Thyroid gland (tissue), 4 donors: ENCODE measurements around the gene FBLN1. TPM values are rescaled to one million over a fixed set of nuclear protein-coding genes. Genes with fewer than 3 reads are reported as not detected.

Source experiments
- DNase-seq, 2 donors: peaks; one replicate each; pipeline ENCODE4 v3.0.0-alpha.2; 2019
- H3K27ac ChIP-seq, 3 donors: fragments of 200-600 bp; sonication (generic); 1 replicate in 2 of 3; 2 replicates in 1 of 3; pipeline ENCODE4 v1.5.1; 2016 to 2019; ENCODE audit warnings: mild to moderate bottlenecking in 1 of 3, moderate library complexity in 1 of 3
- H3K27me3 ChIP-seq: fragments of 200-600 bp; sonication (generic); one replicate; pipeline ENCODE4 v1.5.1; 2019
- H3K36me3 ChIP-seq, 2 donors: fragments of 200-600 bp; sonication (generic); one replicate each; pipeline ENCODE4 v1.5.1; 2016 to 2019
- H3K4me1 ChIP-seq, 2 donors: fragments of 200-600 bp; sonication (generic); one replicate each; pipeline ENCODE4 v1.5.1; 2017 to 2019
- H3K4me3 ChIP-seq, 3 donors: fragments of 200-600 bp; sonication (generic); replicated peaks in 1 of 3; 1 replicate in 2 of 3; 2 replicates in 1 of 3; pipeline ENCODE4 v1.5.1; 2016; ENCODE audit warnings: mild to moderate bottlenecking in 1 of 3
- H3K9me3 ChIP-seq: fragments of 200-600 bp; sonication (generic); one replicate; pipeline ENCODE4 v1.5.1; 2017
- POLR2A ChIP-seq, 2 donors: fragments of 450-650 bp; IDR thresholded peaks; one replicate each; pipeline ENCODE4 v1.6.1; 2017; ENCODE audit warnings: antibody characterized with exemption in 2 of 2, mild to moderate bottlenecking in 2 of 2, moderate library complexity in 1 of 2
- WGBS, 2 donors: methylation state at CpG; one replicate each; pipeline ENCODE4 v1.1.5; 2017; 5-methylcytosine and 5-hydroxymethylcytosine counted together
- intact Hi-C: fragments of 100-400 bp; cut with DNase I; formaldehyde crosslinking; loops from one replicate; pipeline ENCODE4 v1.15.1; 2023
- total RNA-seq, 4 donors: library from RNA; depleted of rRNA; stranded (reverse); fragments of >200 nt; gene quantifications; one replicate each; pipeline ENCODE4 v1.2.3, GENCODE V29; 2016
- TF ChIP-seq, protein P1 (sequence below), 6 experiments: fragments of 200-600 bp in 3 of 6; fragments of 450-650 bp in 3 of 6; sonication (generic) in 3 of 6; IDR thresholded peaks; one replicate each; pipeline ENCODE4 v1.5.1; 2016 to 2019; ENCODE audit warnings: antibody characterized with exemption in 6 of 6, mild to moderate bottlenecking in 2 of 6, inconsistent platforms in 1 of 6, moderate library complexity in 1 of 6

FBLN1 gene
- total RNA-seq, 4 donors from 2014 or later, result 52.3 to 199 (median 163) TPM

- no peaks in the 10 kb centered on the region for H3K27me3 ChIP-seq
- no peak for TF ChIP-seq POLR2A (IDR thresholded peaks at IDR 0.05)
- TF ChIP-seq, protein P1, sequence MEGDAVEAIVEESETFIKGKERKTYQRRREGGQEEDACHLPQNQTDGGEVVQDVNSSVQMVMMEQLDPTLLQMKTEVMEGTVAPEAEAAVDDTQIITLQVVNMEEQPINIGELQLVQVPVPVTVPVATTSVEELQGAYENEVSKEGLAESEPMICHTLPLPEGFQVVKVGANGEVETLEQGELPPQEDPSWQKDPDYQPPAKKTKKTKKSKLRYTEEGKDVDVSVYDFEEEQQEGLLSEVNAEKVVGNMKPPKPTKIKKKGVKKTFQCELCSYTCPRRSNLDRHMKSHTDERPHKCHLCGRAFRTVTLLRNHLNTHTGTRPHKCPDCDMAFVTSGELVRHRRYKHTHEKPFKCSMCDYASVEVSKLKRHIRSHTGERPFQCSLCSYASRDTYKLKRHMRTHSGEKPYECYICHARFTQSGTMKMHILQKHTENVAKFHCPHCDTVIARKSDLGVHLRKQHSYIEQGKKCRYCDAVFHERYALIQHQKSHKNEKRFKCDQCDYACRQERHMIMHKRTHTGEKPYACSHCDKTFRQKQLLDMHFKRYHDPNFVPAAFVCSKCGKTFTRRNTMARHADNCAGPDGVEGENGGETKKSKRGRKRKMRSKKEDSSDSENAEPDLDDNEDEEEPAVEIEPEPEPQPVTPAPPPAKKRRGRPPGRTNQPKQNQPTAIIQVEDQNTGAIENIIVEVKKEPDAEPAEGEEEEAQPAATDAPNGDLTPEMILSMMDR (IDR thresholded peaks at IDR 0.05), result peak; percentile 83 to 95 (median 90)
- DNase-seq, result peak; percentile 82 to 83
- intact Hi-C loops, result loop anchor here (2.0 to 5.0 kb wide), 3 partner anchors 64 to 399 kb away; partner anchors contain the start of gene WNT7B
- no peak overlapping the region for H3K4me3 ChIP-seq
- H3K4me1 ChIP-seq, result no peaks in the 10 kb centered on the region
- no peak overlapping the region for H3K27ac ChIP-seq
- no peaks in the 10 kb centered on the region for H3K36me3 ChIP-seq
- H3K9me3 ChIP-seq, result no peaks in the 10 kb centered on the region
- 24 to 35% methylated on average over 21 to 27 of the region's 27 CpGs for WGBS, 2 donors
Measured at GRCh38 chr22:45577746-45578523, 75.3 kb downstream of the FBLN1 start.

DNA sequence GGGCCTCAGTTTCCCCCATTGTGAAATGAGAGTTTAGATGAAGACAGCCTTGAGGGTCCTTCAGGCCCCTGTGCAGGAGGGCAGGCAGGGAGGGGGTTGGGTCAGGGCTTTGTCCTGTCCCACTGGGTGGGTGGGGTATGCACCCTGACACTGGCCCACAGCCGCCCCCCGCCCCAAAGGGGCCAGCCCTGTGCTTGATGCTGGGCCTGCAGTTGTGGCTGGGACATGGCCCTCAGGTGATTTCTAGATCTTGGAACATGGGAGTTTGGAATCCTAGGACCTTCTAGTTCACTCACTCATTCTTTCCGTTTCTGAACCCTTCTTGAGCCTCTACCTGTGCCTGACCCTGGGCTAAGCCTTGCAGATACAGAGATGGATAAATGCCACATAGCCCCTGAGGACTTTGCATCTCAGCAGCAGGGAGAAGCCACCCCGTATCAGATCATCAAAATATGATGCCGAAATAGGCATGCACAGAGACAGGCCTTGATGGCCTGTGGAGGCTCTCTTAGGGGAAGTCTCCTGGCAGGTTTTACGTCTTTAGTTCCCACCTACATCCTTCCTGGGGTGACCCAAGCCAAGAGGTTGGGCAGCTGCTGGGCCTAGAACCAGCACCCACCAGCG, 76.0 kb downstream of the FBLN1 start:
- Histone ChIP-seq H3K9me3 (no peaks in the 10 kb centered on the region), H3K36me3 (no peaks in the 10 kb centered on the region), H3K27me3 (no peaks in the 10 kb centered on the region), H3K27ac (no peak overlapping the region), H3K4me1 (no peaks in the 10 kb centered on the region), H3K4me3 (no peak overlapping the region)
- TF ChIP-seq, protein P1 (IDR thresholded peaks at IDR 0.05), result no peak
- no peak for TF ChIP-seq POLR2A (IDR thresholded peaks at IDR 0.05)
- intact Hi-C loops, result loop anchor here (2.0 to 5.0 kb wide), 3 partner anchors 64 to 398 kb away; partner anchors contain the start of gene WNT7B
- 83 to 87% methylated on average over 5 to 7 of the region's 7 CpGs for WGBS, 2 donors
- DNase-seq, result no peak

- peak; percentile 53 to 61 for DNase-seq
- Histone ChIP-seq H3K4me1 (no peaks in the 10 kb centered on the region), H3K9me3 (no peaks in the 10 kb centered on the region), H3K4me3 (no peak overlapping the region), H3K27me3 (no peaks in the 10 kb centered on the region), H3K27ac (no peak overlapping the region), H3K36me3 (no peaks in the 10 kb centered on the region)
- WGBS, 2 donors, result 32 to 63% methylated on average over 5 to 11 of the region's 13 CpGs
- no peak for TF ChIP-seq POLR2A (IDR thresholded peaks at IDR 0.05)
- TF ChIP-seq, protein P1 (IDR thresholded peaks at IDR 0.05), result no peak
- intact Hi-C loops, result loop anchor here (2.0 to 5.0 kb wide), 3 partner anchors 63 to 397 kb away; partner anchors contain the start of gene WNT7B
Measured at GRCh38 chr22:45579306-45579705, 76.6 kb downstream of the FBLN1 start.

DNA sequence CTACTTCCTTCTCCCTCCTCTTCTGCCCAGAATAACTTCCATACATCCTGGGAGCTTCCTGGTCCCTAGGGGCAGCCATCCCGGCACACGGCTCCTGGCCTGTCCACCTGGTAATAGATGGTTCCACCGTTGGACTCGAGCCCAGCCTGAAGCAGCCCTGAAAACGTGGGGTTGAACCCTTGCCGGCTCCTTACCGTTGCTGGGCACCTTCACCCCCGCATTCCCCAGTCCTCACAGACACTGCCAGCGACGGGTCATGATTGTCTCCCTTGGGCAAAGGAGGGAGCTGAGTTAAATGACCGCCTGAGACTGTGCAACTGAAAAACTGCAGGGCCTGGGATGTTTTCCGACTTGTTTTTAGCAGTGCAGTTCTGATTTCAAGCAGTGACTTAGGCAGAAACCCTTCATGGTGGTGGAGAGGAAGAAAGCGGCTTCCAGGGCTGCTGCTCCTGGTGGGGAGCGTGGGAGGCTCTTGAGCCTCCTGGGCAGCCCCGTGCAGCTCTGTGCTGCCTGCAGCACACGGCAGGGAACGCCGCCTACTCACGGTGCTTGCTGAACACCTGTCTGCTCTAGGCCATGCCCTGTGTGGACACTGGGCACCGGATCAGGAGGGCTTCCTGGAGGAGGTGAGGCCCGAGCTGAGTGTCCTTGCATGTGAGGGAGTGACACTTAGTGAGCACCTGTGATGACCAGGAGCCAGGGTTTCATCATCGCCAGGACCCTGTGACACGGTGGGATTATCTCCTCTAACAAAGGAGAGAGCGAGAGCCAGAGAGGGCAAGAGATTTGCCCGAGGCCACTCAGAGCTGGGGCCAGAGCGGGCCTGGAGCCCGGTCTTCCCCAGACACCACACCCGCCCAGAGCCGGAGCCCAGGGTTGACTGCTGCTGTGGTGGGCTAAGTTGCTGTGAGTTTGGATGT, 77.4 kb downstream of the FBLN1 start:
- Histone ChIP-seq H3K4me3 (no peak overlapping the region), H3K9me3 (no peaks in the 10 kb centered on the region), H3K27ac (no peak overlapping the region), H3K27me3 (no peaks in the 10 kb centered on the region), H3K4me1 (no peaks in the 10 kb centered on the region), H3K36me3 (no peaks in the 10 kb centered on the region)
- intact Hi-C loops, result loop anchor here (2.0 to 10.0 kb wide), 4 partner anchors 62 to 535 kb away; partner anchors contain the start of gene WNT7B
- WGBS, 2 donors, result 78 to 81% methylated on average over 21 to 27 of the region's 29 CpGs
- TF ChIP-seq, protein P1 (IDR thresholded peaks at IDR 0.05), result no peak
- TF ChIP-seq POLR2A (IDR thresholded peaks at IDR 0.05), result no peak
- no peak for DNase-seq
